ENCODE results near the gene PPM1F. TPM values are rescaled to one million over a fixed set of nuclear protein-coding genes. Genes with fewer than 3 reads are reported as not detected.
A peak's percentile ranks its signal among the peaks of the same experiment; 100 is the strongest.
"Not testable (repeated sequence)": the region's sequence is repeated elsewhere in the genome, so short reads cannot be mapped to it uniquely, and the experiment has no call there.

The PPM1F gene
- total and polyA plus RNA-seq, 9 donors, result 38.0 to 63.9 (median 53.6) TPM

DNA sequence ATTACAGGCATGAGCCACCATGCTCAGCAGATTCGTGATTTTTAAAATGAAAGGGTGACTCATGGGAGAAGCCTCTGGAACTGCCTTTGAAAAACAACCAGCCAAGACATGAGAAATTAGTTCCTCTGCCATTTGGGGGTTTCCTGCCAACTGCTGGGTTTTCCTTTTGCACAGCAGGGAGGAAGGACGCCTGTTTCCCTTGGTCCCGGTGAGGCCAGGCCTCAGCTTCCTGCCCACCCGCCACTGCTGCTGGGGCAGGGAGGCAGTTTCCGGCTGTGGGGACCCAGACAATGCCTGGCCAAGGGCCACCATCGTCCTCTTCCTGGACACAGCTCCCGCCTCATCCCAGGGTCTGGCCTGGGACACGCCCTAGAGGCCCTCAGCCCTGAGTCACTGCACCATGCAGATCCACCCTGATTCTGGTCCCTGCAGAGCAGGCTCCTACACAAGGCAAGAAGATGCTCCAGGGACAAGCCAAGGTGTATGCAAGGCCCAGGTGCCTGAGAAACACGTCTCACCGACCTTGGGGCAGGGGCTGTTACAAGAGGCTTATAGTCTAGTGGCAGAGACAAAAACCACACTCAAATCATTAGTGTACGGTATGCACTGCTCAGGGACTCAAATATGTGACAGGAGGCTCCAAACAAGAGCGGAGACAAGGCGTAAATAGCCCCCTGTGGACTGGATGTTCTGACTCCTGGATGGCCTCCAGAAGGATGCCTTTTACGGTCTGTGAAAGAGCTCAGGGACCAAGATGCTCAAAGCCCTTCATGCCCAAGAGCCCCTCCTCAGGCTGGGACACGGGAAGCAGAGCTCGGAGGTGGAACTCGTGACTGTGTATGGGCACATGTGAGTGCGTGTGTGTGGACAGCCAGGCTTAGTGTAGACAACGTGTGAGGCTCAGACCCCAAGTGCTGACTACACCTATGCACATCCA is 10.0 kb downstream of the PPM1F start:
- Histone ChIP-seq H3K36me3 (ENCODE audit: control insufficient read depth, insufficient read depth, low read length) (peaks cover 77% of the 10 kb centered on the region), H3K27me3 (ENCODE audit: control insufficient read depth, insufficient read depth, low read length) (no peaks in the 10 kb centered on the region), H3K9me3 (replicated peaks; ENCODE audit: control insufficient read depth, low read depth, low read length) (no peaks in the 10 kb centered on the region), H3K4me1 (ENCODE audit: control insufficient read depth, insufficient read depth, low read length) (peaks cover 98% of the 10 kb centered on the region), H3K4me3 (ENCODE audit: low read length) (no peak overlapping the region), H3K27ac (ENCODE audit: low read length) (peak overlapping the region; percentile 81)
- DNase-seq, result peak; percentile 86
- WGBS (ENCODE audit: insufficient coverage), result 20% methylated on average over 13 of the region's 19 CpGs

DNA sequence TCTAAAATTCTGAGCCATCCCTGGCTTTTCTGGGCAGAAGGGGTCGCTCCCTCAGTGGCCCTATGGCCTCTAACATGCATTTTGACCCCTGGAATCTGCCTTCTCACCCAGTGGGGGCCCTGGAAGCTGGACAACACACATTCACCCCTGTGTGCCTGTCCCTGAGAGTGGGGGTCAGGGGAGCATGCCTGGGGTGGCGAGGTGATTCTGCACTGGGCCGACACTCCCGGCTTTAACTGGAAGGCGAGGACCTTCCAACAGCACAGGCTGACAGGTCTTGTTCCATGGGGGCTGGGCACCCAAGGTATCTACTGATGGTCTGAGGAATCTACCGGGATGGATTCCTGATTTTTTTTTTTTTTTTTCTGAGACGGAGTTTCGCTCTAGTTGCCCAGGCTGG is 10.7 kb downstream of the PPM1F start:
- 92% methylated on average over 4 of the region's 8 CpGs for WGBS (ENCODE audit: insufficient coverage)
- Histone ChIP-seq H3K4me1 (ENCODE audit: control insufficient read depth, insufficient read depth, low read length) (peaks cover 98% of the 10 kb centered on the region), H3K27ac (ENCODE audit: low read length) (peak overlapping the region; percentile 81), H3K9me3 (replicated peaks; ENCODE audit: control insufficient read depth, low read depth, low read length) (no peaks in the 10 kb centered on the region), H3K36me3 (ENCODE audit: control insufficient read depth, insufficient read depth, low read length) (peaks cover 74% of the 10 kb centered on the region), H3K27me3 (ENCODE audit: control insufficient read depth, insufficient read depth, low read length) (no peaks in the 10 kb centered on the region), H3K4me3 (ENCODE audit: low read length) (no peak overlapping the region)
- no peak for DNase-seq

DNA sequence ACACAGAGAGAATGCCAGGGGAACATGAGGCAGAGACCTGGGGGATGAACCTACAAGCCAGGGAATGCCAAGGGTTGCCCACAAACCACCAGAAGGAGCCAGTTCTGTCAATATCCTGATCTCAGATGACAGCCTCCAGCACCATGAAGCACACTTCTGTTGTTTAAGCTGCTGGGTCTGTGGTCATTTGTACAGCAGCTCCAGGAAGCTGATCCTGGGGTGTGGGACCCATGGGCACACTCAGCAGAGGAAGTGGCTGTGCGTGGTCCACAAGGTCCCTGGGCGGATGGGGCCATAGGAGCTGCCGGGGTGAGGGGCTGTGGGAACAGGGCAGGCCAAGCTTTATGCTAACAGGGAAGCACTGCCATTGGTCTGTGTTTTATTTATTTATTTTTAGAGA is 12.1 kb downstream of the PPM1F start:
- peaks cover 97% of the 10 kb centered on the region for H3K4me1 ChIP-seq (ENCODE audit: control insufficient read depth, insufficient read depth, low read length)
- H3K4me3 ChIP-seq (ENCODE audit: low read length), result no peak overlapping the region
- H3K36me3 ChIP-seq (ENCODE audit: control insufficient read depth, insufficient read depth, low read length), result peaks cover 74% of the 10 kb centered on the region
- DNase-seq, result peak; percentile 43
- no peaks in the 10 kb centered on the region for H3K27me3 ChIP-seq (ENCODE audit: control insufficient read depth, insufficient read depth, low read length)
- peak overlapping the region; percentile 81 for H3K27ac ChIP-seq (ENCODE audit: low read length)
- H3K9me3 ChIP-seq (replicated peaks; ENCODE audit: control insufficient read depth, low read depth, low read length), result no peaks in the 10 kb centered on the region
- 50% methylated on average over 3 of the region's 3 CpGs for WGBS (ENCODE audit: insufficient coverage)

DNA sequence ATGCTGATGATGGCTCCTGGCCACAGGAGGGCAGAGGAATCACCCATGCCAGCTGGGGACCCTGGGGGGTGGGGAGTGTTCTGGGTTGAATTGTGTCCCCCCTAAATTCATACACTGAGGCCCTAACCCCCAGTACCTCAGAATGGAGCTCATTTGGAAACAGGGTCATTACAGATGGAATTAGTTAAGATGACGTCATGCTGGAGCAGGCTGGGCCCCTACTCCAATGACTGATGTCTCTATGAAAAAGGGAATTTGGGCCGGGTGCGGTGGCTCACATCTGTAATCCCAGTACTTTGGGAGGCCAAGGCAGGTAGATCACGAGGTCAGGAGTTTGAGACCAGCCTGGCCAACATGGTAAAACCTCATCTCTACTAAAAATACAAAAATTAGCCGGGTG is 12.7 kb downstream of the PPM1F start:
- WGBS (ENCODE audit: insufficient coverage), result 19% methylated on average over 3 of the region's 5 CpGs
- H3K27me3 ChIP-seq (ENCODE audit: control insufficient read depth, insufficient read depth, low read length); H3K4me3 ChIP-seq (ENCODE audit: low read length); DNase-seq; H3K9me3 ChIP-seq (replicated peaks; ENCODE audit: control insufficient read depth, low read depth, low read length): not testable (repeated sequence)
- H3K4me1 ChIP-seq (ENCODE audit: control insufficient read depth, insufficient read depth, low read length), result peaks cover 92% of the 10 kb centered on the region
- H3K36me3 ChIP-seq (ENCODE audit: control insufficient read depth, insufficient read depth, low read length), result peaks cover 70% of the 10 kb centered on the region
- H3K27ac ChIP-seq (ENCODE audit: low read length), result peak overlapping the region; percentile 99

DNA sequence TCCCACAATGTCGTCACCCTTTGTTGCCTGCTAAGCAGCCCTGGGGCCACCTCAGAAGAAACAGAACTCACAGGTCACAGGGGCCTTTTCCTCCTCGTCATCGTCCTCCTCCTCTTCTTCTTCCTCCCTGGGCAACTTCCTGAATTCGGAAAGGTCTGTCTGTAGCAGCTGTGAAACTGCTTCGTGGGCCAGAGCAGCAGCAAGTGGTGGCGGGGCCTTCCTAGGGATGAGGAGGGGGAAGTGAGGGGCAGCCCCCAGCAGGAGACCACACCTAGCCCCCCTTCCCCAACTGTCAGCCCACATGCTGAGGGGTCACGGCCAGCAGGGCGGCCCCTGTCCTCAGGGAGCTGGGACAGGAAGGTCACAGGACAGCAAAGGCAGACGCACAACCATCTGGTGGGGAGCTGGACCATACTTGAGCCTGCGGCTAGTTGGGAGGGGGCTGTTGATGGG is 13.2 kb downstream of the PPM1F start:
- Histone ChIP-seq H3K27ac (ENCODE audit: low read length) (peak overlapping the region; percentile 99), H3K27me3 (ENCODE audit: control insufficient read depth, insufficient read depth, low read length) (no peaks in the 10 kb centered on the region), H3K9me3 (replicated peaks; ENCODE audit: control insufficient read depth, low read depth, low read length) (no peaks in the 10 kb centered on the region), H3K36me3 (ENCODE audit: control insufficient read depth, insufficient read depth, low read length) (peaks cover 65% of the 10 kb centered on the region), H3K4me3 (ENCODE audit: low read length) (no peak overlapping the region), H3K4me1 (ENCODE audit: control insufficient read depth, insufficient read depth, low read length) (peaks cover 88% of the 10 kb centered on the region)
- DNase-seq, result peak; percentile 66
- 20% methylated on average over 4 of the region's 10 CpGs for WGBS (ENCODE audit: insufficient coverage)

DNA sequence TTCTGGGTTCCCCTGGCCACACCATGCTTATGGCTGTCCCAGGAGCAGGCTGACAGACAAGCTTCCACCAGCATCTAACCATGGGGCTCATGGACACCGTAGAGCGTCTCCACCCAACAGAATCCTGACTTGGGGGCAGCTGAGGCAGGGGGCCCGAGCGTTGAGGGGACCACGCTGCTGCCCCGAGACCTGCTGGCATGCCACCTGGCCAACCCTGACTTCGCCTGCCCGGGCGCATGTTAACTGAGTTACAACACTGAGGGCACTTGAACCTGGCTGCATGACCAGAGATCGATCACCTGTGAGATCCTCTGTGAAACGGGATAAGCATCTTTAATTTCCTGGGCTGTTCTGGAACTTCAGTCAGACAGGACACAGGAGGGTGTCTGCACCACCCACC is 13.7 kb downstream of the PPM1F start:
- Histone ChIP-seq H3K9me3 (replicated peaks; ENCODE audit: control insufficient read depth, low read depth, low read length) (no peaks in the 10 kb centered on the region), H3K4me1 (ENCODE audit: control insufficient read depth, insufficient read depth, low read length) (peaks cover 82% of the 10 kb centered on the region), H3K27ac (ENCODE audit: low read length) (peak overlapping the region; percentile 99), H3K4me3 (ENCODE audit: low read length) (no peak overlapping the region), H3K27me3 (ENCODE audit: control insufficient read depth, insufficient read depth, low read length) (no peaks in the 10 kb centered on the region), H3K36me3 (ENCODE audit: control insufficient read depth, insufficient read depth, low read length) (peaks cover 64% of the 10 kb centered on the region)
- 58% methylated on average over 11 of the region's 11 CpGs for WGBS (ENCODE audit: insufficient coverage)
- DNase-seq, result no peak

DNA sequence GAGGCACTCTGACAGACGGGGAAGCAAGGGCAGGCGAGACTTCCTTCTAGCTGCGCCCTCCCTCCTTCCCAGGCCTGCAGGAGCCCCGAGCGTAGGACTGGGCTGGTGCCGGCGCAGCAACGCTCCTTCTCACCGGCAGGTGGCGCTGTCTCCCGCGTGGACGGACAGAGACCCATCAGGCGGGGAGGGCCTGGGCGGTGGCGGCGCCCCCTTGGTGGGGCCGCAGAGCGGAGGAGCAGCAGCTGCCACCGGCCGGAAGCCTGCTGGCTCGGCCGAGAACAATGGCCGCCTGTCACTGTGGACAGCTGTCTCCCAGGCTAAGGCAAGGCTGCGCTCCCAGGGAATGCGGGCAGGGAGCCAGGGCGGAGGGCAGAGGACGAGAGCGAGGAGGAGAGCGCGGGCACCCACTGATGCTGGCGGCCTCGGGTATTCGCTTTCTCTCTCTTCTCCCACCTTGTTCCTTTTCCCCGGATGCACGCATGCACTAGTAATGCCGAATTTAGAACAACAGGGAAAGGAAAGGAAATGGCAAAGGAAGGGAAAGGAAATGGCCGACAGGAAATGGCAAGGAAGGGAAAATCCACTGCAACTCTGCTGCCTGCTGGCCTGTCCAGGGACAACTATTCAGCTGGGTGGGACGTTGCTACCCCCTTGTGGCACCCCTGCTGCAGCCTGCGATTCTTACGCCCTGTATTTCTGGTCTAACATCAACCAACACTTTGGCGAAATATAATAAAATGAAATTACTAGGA is 14.4 kb downstream of the PPM1F start:
- Histone ChIP-seq H3K36me3 (ENCODE audit: control insufficient read depth, insufficient read depth, low read length) (peaks cover 64% of the 10 kb centered on the region), H3K4me1 (ENCODE audit: control insufficient read depth, insufficient read depth, low read length) (peaks cover 75% of the 10 kb centered on the region)
- 0% methylated on average over 27 of the region's 42 CpGs for WGBS (ENCODE audit: insufficient coverage)

DNA sequence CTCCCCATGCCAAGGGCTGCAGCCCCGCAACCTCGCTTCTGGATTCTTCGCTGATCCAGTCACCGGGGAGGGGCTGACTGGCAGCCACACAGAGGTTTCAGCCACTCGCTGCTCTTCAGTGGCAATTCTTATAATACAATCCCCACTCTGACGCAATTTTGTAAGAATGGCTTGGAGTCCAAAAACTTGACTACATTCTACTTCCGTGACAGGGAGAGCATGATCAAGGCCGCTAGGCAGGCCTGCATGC is 14.9 kb downstream of the PPM1F start:
- WGBS (ENCODE audit: insufficient coverage), result 7% methylated on average over 8 of the region's 8 CpGs
- peaks cover 64% of the 10 kb centered on the region for H3K36me3 ChIP-seq (ENCODE audit: control insufficient read depth, insufficient read depth, low read length)
- no peak for DNase-seq
- no peaks in the 10 kb centered on the region for H3K9me3 ChIP-seq (replicated peaks; ENCODE audit: control insufficient read depth, low read depth, low read length)
- peak overlapping the region; percentile 99 for H3K27ac ChIP-seq (ENCODE audit: low read length)
- H3K4me3 ChIP-seq (ENCODE audit: low read length), result peak overlapping the region; percentile 30
- H3K4me1 ChIP-seq (ENCODE audit: control insufficient read depth, insufficient read depth, low read length), result peaks cover 70% of the 10 kb centered on the region
- H3K27me3 ChIP-seq (ENCODE audit: control insufficient read depth, insufficient read depth, low read length), result no peaks in the 10 kb centered on the region

More for the DNA sequence above, 14.4 kb downstream of the PPM1F start:
- no peaks in the 10 kb centered on the region for H3K27me3 ChIP-seq (ENCODE audit: control insufficient read depth, insufficient read depth, low read length)
- peak; percentile 97 for DNase-seq
- peak overlapping the region; percentile 99 for H3K27ac ChIP-seq (ENCODE audit: low read length)
- no peaks in the 10 kb centered on the region for H3K9me3 ChIP-seq (replicated peaks; ENCODE audit: control insufficient read depth, low read depth, low read length)
- peak overlapping the region; percentile 56 for H3K4me3 ChIP-seq (ENCODE audit: low read length)

DNA sequence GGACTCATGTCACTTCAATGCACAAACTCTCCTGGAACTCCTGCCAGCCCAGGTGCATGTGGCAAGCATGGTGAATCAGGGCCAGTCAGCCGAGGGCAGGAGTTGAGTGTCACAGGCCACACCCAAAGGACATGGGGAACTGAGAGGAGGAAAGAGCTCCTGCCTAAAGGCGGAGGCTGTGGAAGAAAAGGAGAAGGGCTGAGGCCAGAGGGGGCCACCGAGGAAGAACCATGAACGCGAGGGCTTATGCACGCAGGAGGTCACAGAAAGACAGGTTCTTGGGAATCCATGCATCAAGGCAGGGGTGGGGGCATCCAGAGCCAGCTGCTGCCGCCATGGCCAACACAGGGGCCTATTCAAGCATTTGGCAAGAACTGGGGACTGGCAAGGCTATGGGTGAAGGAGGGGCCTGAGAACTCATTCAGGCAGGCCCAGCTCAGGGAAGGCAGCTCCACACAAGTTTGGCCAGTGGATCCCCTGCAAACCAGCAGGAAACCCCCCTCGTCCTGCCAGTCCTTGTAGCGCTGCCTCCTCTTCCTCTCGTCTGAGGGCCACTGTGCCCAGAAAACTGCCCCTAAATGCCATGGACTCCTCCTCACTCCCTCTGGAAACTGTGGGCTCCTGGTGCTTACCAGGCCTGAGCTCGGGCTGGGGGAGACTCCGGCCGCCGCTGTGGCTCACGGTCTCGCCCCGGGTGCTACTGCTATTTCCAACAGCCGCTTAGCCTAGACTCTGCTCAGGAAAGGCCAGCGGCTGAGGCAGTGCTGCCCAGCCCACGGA is 15.4 kb downstream of the PPM1F start:
- H3K27me3 ChIP-seq (ENCODE audit: control insufficient read depth, insufficient read depth, low read length), result no peaks in the 10 kb centered on the region
- peak overlapping the region; percentile 30 for H3K4me3 ChIP-seq (ENCODE audit: low read length)
- no peaks in the 10 kb centered on the region for H3K9me3 ChIP-seq (replicated peaks; ENCODE audit: control insufficient read depth, low read depth, low read length)
- peaks cover 65% of the 10 kb centered on the region for H3K4me1 ChIP-seq (ENCODE audit: control insufficient read depth, insufficient read depth, low read length)
- peak; percentile 86 for DNase-seq
- peaks cover 69% of the 10 kb centered on the region for H3K36me3 ChIP-seq (ENCODE audit: control insufficient read depth, insufficient read depth, low read length)
- 61% methylated on average over 18 of the region's 20 CpGs for WGBS (ENCODE audit: insufficient coverage)
- H3K27ac ChIP-seq (ENCODE audit: low read length), result peak overlapping the region; percentile 99

Measured in muscle of leg (tissue), 11 donors.